GM12878 (cell line): Measurements from ENCODE around the gene MCTS1. TPM values are rescaled to one million over a fixed set of nuclear protein-coding genes. Genes with fewer than 3 reads are reported as not detected.
A peak's percentile ranks its signal among the peaks of the same experiment; 100 is the strongest.

ENCODE experiments used
- CBFB ChIP-seq: IDR thresholded peaks from 2 replicates; pipeline ENCODE4 v1.6.1; 2016; ENCODE audit warnings: antibody characterized with exemption, low read depth
- CREB1 ChIP-seq: IDR thresholded peaks from 2 replicates; pipeline ENCODE4 v1.6.1; 2012; ENCODE audit warnings: low read depth, mild to moderate bottlenecking, inconsistent platforms
- CREM ChIP-seq: IDR thresholded peaks from 2 replicates; pipeline ENCODE4 v1.6.1; 2014; ENCODE audit warnings: antibody characterized with exemption, low read depth
- JUND ChIP-seq: IDR thresholded peaks from 2 replicates; pipeline ENCODE4 v1.6.1; 2012; ENCODE audit warnings: low read depth, mild to moderate bottlenecking, low read length, improper control_type of control experiment, moderate library complexity
- KAT2A ChIP-seq: conservative IDR thresholded peaks from 2 replicates; pipeline ENCODE4 v1.6.1; 2011; ENCODE audit warnings: low read depth, low read length; ENCODE audit not compliant: control insufficient read depth
- MTA2 ChIP-seq: fragments of 450-650 bp; IDR thresholded peaks from 2 replicates; pipeline ENCODE4 v1.6.1; 2016; ENCODE audit warnings: low read depth, mild to moderate bottlenecking, moderate library complexity
- POLR2A ChIP-seq: IDR thresholded peaks from 2 replicates; pipeline ENCODE4 v1.6.1; 2011; ENCODE audit warnings: low read depth, mild to moderate bottlenecking, low read length
- REST ChIP-seq: IDR thresholded peaks from 2 replicates; pipeline ENCODE4 v1.6.1; 2012; ENCODE audit warnings: mild to moderate bottlenecking, low read depth, low read length
- SRF ChIP-seq, 2 experiments: IDR thresholded peaks; 2 replicates each; pipeline ENCODE4 v1.6.1; 2011; ENCODE audit warnings: low read depth in 2 of 2, low read length in 2 of 2, mild to moderate bottlenecking in 1 of 2, moderate library complexity in 1 of 2
- YY1 ChIP-seq: IDR thresholded peaks from 2 replicates; pipeline ENCODE4 v1.6.1; 2011; ENCODE audit warnings: low read depth, mild to moderate bottlenecking, low read length
- ZBTB40 ChIP-seq: fragments of 450-650 bp; IDR thresholded peaks from 2 replicates; pipeline ENCODE4 v1.6.1; 2016; ENCODE audit warnings: mild to moderate bottlenecking, moderate library complexity, borderline replicate concordance
- ZNF207 ChIP-seq: fragments of 450-650 bp; IDR thresholded peaks from 2 replicates; pipeline ENCODE4 v1.6.1; 2014; ENCODE audit warnings: antibody characterized with exemption, mild to moderate bottlenecking, borderline replicate concordance
- polyA plus RNA-seq, 11 experiments: library from polyadenylated mRNA; depleted of rRNA in 4 of 11; unstranded in 6 of 11; stranded (reverse) in 5 of 11; fragments of >200 nt; fragmentation: Nextera tagmentation in 4 of 11; fragmentation: Illumina TruSeq in 1 of 11; extraction: Ambion mirVana in 4 of 11; extraction: Trizol in 1 of 11; gene quantifications; 1 replicate in 1 of 11; 2 replicates in 10 of 11; pipeline versions ENCODE4 v1.2.1 to v1.2.3, GENCODE V29; 2011 to 2016; ENCODE audit warnings: inconsistent platforms in 2 of 11, missing spikeins in 2 of 11, low read depth in 1 of 11
- total RNA-seq, 4 experiments: library from RNA; depleted of rRNA in 3 of 4; stranded (reverse); fragments of >200 nt in 3 of 4; fragmentation: Illumina TruSeq in 1 of 4; extraction: Trizol in 1 of 4; gene quantifications; 2 replicates each; pipeline versions ENCODE4 v1.2.1 to v1.2.3, GENCODE V29; 2013 to 2021
- TF ChIP-seq, protein P1 (sequence below): fragments of 450-650 bp; IDR thresholded peaks from 2 replicates; pipeline ENCODE4 v1.6.1; 2017; ENCODE audit warnings: antibody characterized with exemption, mild to moderate bottlenecking, moderate library complexity
- TF ChIP-seq, protein P2 (sequence below): fragments of 450-650 bp; IDR thresholded peaks from 2 replicates; pipeline ENCODE4 v1.6.1; 2016; ENCODE audit warnings: mild to moderate bottlenecking

The MCTS1 gene
- total and polyA plus RNA-seq, 10 of the 15 experiments (the other 5 are each of a cell fraction or from before 2014, with no cell fraction given), result 59.5 to 238 (median 115) TPM

- TF ChIP-seq POLR2A, result peak; percentile 84
- TF ChIP-seq CREM, result no peak
- peak; percentile 35; the same call in 1 of the 2 replicates for TF ChIP-seq MTA2
- no peak for TF ChIP-seq ZNF207
- no peak for TF ChIP-seq JUND
- TF ChIP-seq, protein P1, sequence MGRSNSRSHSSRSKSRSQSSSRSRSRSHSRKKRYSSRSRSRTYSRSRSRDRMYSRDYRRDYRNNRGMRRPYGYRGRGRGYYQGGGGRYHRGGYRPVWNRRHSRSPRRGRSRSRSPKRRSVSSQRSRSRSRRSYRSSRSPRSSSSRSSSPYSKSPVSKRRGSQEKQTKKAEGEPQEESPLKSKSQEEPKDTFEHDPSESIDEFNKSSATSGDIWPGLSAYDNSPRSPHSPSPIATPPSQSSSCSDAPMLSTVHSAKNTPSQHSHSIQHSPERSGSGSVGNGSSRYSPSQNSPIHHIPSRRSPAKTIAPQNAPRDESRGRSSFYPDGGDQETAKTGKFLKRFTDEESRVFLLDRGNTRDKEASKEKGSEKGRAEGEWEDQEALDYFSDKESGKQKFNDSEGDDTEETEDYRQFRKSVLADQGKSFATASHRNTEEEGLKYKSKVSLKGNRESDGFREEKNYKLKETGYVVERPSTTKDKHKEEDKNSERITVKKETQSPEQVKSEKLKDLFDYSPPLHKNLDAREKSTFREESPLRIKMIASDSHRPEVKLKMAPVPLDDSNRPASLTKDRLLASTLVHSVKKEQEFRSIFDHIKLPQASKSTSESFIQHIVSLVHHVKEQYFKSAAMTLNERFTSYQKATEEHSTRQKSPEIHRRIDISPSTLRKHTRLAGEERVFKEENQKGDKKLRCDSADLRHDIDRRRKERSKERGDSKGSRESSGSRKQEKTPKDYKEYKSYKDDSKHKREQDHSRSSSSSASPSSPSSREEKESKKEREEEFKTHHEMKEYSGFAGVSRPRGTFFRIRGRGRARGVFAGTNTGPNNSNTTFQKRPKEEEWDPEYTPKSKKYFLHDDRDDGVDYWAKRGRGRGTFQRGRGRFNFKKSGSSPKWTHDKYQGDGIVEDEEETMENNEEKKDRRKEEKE, result no peak
- TF ChIP-seq CBFB, result 0 out of 2 replicates have a peak, but pooled peaks have one; percentile 15
- TF ChIP-seq KAT2A, result no peak
- peak; percentile 48 to 76; a peak in 3 of 4 replicates for TF ChIP-seq SRF (IDR thresholded peaks at IDR 0.05; ENCODE audit: low read depth in 2 of 2, low read length in 2 of 2)
- no peak for TF ChIP-seq REST
- TF ChIP-seq ZBTB40, result peak; percentile 56; the same call in 1 of the 2 replicates
- TF ChIP-seq YY1, result peak; percentile 94
- peak; percentile 52; the same call in 1 of the 2 replicates for TF ChIP-seq CREB1
- TF ChIP-seq, protein P2, sequence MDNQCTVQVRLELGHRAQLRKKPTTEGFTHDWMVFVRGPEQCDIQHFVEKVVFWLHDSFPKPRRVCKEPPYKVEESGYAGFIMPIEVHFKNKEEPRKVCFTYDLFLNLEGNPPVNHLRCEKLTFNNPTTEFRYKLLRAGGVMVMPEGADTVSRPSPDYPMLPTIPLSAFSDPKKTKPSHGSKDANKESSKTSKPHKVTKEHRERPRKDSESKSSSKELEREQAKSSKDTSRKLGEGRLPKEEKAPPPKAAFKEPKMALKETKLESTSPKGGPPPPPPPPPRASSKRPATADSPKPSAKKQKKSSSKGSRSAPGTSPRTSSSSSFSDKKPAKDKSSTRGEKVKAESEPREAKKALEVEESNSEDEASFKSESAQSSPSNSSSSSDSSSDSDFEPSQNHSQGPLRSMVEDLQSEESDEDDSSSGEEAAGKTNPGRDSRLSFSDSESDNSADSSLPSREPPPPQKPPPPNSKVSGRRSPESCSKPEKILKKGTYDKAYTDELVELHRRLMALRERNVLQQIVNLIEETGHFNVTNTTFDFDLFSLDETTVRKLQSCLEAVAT, result 0 out of 2 replicates have a peak, but pooled peaks have one; percentile 64
These were observed 42.9 kb upstream of the MCTS1 start, which contains the start of gene CUL4B (continued) for GRCh38 chrX:120560842-120561633.
